22Rv1 (cell line): ENCODE measurements around the gene TAOK2.

ENCODE experiments used
- CTCF ChIP-seq: fragments of 450-650 bp; IDR thresholded peaks from 2 replicates; pipeline ENCODE4 v1.5.1; 2017; ENCODE audit warnings: mild to moderate bottlenecking
- ZFX ChIP-seq: fragments of 450-650 bp; IDR thresholded peaks from 2 replicates; pipeline ENCODE4 v1.6.1; 2017; ENCODE audit warnings: antibody characterized with exemption, borderline replicate concordance

- TF ChIP-seq CTCF = no peak
- TF ChIP-seq ZFX = no peak
Observed at GRCh38 chr16:29989111-29989858, 15.6 kb downstream of the TAOK2 start.
